GM19240 (cell line): ENCODE data around the gene HBG1.

ENCODE experiments used
- DNase-seq: peaks from one replicate; pipeline ENCODE4 v3.0.0; 2011; ENCODE audit warnings: low spot score; ENCODE audit not compliant: insufficient read length

Gene HBG1

DNA sequence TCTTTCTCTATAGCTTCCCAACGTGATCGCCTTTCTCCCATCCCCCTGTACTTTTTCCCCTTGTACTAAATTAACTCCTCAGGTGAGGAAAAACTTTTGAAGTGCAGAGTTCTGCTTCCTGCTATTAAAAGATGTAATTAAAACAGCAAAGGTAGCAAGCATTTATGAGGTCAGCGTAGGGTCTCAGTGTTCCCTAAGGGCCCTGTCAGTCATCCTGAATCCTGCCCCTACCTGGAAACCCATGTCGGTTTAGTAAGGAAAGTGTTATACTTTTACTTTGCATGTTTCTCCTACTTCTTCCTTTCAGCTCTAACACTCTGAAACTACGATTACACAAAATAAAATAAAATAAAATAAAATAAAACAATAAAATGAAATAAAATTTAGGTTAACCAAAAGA lies 21.5 kb downstream of the HBG1 start:
- no peak for DNase-seq

DNA sequence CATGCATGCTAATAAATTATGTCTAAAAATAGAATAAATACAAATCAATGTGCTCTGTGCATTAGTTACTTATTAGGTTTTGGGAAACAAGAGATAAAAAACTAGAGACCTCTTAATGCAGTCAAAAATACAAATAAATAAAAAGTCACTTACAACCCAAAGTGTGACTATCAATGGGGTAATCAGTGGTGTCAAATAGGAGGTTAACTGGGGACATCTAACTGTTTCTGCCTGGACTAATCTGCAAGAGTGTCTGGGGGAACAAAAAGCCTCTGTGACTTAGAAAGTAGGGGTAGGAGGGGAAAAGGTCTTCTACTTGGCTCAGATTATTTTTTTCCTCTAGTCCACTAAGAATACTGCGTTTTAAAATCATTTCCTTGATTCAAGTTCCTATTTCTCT lies 22.0 kb downstream of the HBG1 start:
- DNase-seq, result no peak

DNA sequence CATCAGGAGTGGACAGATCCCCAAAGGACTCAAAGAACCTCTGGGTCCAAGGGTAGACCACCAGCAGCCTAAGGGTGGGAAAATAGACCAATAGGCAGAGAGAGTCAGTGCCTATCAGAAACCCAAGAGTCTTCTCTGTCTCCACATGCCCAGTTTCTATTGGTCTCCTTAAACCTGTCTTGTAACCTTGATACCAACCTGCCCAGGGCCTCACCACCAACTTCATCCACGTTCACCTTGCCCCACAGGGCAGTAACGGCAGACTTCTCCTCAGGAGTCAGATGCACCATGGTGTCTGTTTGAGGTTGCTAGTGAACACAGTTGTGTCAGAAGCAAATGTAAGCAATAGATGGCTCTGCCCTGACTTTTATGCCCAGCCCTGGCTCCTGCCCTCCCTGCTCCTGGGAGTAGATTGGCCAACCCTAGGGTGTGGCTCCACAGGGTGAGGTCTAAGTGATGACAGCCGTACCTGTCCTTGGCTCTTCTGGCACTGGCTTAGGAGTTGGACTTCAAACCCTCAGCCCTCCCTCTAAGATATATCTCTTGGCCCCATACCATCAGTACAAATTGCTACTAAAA lies 22.8 kb downstream of the HBG1 start, which contains the start of gene HBB:
Gene HBB, minus strand, starts transcription at position 340 of the 579 bp plus-strand sequence. Its CDS starts 50 bp downstream, at position 290.
- DNase-seq, result no peak

DNA sequence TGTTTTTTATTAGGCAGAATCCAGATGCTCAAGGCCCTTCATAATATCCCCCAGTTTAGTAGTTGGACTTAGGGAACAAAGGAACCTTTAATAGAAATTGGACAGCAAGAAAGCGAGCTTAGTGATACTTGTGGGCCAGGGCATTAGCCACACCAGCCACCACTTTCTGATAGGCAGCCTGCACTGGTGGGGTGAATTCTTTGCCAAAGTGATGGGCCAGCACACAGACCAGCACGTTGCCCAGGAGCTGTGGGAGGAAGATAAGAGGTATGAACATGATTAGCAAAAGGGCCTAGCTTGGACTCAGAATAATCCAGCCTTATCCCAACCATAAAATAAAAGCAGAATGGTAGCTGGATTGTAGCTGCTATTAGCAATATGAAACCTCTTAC lies 24.2 kb downstream of the HBG1 start:
- no peak for DNase-seq

DNA sequence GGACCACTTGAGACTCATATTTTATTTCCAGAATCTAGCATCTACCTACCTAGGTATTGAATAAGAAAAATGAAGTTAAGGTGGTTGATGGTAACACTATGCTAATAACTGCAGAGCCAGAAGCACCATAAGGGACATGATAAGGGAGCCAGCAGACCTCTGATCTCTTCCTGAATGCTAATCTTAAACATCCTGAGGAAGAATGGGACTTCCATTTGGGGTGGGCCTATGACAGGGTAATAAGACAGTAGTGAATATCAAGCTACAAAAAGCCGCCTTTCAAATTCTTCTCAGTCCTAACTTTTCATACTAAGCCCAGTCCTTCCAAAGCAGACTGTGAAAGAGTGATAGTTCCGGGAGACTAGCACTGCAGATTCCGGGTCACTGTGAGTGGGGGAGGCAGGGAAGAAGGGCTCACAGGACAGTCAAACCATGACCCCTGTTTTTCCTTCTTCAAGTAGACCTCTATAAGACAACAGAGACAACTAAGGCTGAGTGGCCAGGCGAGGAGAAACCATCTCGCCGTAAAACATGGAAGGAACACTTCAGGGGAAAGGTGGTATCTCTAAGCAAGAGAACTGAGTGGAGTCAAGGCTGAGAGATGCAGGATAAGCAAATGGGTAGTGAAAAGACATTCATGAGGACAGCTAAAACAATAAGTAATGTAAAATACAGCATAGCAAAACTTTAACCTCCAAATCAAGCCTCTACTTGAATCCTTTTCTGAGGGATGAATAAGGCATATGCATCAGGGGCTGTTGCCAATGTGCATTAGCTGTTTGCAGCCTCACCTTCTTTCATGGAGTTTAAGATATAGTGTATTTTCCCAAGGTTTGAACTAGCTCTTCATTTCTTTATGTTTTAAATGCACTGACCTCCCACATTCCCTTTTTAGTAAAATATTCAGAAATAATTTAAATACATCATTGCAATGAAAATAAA lies 24.8 kb downstream of the HBG1 start:
- no peak for DNase-seq

DNA sequence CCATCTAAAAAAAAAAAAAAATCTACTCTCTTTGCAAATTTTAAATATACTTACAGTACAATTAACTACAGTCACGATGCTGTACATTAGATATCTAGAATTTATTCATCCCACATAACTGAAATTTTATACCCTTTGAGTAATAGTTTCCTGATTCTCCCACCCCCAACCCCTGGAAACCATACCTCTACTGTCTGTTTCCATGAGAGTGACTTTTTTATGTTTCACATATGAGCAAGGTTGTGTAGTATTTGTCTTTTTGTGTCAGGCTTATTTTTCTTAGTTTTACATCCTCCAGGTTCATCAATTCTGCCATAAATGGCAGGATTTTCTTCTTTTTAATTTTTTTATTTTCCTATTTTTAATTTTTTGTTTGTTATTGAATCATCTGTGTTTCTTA lies 26.0 kb downstream of the HBG1 start:
- no peak for DNase-seq

DNA sequence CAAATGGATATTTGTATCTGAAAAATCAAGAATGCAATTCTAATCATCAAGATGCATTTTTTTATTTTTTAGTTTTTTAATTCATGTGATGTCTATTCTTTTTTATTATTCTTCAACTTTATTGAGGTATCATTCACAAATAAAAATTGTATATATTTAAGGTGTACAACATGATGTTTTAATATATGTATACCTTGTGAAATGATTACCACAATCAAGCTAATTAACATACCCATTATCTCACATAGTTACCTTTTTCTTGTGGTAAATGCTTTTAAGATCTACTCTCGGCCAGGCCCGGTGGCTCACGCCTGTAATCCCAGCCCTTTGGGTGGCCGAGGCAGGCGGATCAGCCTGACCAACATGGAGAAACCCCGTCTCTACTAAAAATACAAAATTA lies 26.5 kb downstream of the HBG1 start:
- no peak for DNase-seq

DNA sequence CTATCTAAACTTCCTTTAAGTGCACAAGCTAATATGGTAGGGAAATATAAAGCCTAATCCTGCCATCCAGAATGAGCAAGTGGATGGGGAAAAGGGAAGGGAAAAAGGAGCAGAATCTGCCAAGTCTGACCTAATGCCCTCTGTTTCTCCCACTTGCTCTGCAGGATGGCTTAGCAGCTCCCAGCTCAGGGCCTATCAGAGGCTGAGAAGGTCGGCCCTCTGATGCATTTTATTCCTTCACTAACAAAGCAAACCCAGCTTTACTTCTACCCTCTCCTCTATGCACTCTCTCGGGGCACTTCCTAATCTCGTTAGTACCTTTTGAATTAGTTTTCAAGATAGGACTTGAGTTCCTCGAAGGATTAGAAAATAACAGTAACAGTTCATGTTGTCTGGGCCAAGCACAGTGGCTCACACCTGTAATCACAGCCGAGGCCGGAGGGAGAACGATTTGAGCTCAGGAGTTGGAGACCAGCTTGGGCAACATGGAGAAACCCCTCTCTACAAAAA lies 39.2 kb downstream of the HBG1 start:
- no peak for DNase-seq

DNA sequence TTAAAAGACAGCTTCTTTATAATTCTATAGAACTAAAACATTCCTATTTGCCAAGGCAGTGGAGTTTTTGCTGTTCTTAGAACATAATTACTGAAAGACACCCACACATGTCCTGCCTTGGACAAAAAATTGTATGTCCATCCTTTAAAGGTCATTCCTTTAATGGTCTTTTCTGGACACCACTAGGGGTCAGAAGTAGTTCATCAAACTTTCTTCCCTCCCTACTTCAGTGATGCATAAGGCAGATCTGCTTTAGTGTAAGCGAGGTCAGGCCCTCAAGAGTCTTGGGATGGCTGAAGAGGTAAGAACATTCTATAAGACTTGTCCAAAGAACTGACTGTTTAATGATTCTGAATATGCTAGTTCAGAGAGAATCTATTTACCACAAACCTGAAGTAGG lies 44.9 kb downstream of the HBG1 start:
- DNase-seq, result peak; percentile 19

DNA sequence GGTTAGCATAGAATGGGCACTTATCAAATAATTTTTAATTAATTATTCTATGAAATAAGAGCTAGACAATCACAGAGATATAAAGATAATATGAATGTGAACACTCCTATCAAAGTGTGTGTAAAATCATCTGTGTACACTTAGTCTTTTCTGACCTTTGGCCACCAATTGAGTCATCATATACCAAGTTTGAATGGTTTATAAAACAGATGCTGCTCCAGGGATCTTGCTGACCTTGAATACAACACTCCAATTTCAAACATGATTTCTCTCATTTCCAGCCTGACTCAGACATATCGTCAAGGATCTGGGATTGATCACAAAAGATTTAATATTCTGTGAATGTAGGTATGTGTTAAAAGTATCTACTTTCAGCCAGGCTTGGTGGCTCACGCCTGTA lies 46.3 kb downstream of the HBG1 start:
- DNase-seq, result no peak

DNA sequence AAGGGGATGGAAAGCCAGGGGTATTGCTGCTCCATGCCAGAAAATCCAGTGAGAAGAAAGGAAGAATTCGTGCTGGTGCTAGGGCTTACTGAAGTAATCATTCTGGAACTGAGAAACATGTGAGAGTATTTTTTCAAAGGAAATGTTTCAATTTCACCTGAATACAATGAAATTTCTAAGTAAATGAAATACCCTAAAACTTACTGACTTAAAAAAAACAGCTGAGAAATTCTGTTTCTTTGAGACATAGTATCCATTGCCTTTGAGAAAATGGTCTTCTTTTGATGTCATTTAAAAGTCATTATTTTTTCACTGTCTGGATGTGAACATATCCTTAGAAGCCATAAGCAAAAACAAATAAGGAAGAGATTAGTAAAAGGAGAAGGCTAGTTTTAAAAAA lies 49.1 kb downstream of the HBG1 start, which contains the start of gene OR51V1:
Gene OR51V1, minus strand, starts transcription at position 101 of the 400 bp plus-strand sequence. Its CDS starts 0 bp downstream, at position 101.
- DNase-seq, result no peak

DNA sequence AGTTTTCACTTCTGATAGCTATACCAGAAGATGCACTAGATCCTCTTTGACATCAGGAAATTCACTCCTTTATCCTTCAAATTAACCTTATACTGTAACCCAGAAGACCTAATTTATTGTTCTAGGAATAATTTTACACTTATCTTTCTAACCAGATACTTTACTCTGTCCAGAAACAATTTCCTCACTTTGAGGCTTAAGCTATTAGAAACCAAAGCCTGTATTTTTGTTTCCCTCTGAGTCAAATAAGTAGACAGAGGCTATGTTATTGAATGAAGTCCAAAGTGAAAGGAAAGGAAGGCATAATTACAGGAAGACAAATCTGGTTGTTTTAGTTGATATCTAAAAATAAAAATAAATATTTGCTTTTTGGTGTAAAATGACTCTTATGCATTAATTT lies 51.4 kb downstream of the HBG1 start:
- no peak for DNase-seq
